ENCODE measurements around the gene CLDN9.

Gene CLDN9

DNA sequence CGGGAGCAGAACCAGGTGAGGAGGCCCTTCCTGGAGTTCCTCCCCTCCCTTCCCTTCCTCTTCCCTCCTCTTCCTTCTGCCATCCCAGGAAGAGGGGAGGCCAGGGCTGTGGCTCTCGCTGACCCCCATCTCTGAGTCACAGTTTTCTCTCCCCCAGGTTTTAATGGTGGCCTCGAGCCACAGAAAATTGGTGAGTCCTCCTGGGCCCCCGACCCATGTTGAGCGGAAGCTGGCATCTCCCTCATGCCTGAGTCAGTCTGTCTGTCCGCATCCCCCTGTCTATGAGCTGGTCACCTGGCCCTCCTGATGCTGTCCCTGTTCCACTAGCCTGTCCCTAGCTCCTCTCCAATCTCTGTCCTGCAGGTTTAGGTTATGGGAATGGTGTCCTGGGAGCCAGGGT lies 12.8 kb upstream of the CLDN9 start (continued):
- TF ChIP-seq, protein P1, sequence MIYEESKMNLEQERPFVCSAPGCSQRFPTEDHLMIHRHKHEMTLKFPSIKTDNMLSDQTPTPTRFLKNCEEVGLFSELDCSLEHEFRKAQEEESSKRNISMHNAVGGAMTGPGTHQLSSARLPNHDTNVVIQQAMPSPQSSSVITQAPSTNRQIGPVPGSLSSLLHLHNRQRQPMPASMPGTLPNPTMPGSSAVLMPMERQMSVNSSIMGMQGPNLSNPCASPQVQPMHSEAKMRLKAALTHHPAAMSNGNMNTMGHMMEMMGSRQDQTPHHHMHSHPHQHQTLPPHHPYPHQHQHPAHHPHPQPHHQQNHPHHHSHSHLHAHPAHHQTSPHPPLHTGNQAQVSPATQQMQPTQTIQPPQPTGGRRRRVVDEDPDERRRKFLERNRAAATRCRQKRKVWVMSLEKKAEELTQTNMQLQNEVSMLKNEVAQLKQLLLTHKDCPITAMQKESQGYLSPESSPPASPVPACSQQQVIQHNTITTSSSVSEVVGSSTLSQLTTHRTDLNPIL (CRISPR knock-in tag; IDR thresholded peaks at IDR 0.05; ENCODE audit: low read depth): no peak

DNA sequence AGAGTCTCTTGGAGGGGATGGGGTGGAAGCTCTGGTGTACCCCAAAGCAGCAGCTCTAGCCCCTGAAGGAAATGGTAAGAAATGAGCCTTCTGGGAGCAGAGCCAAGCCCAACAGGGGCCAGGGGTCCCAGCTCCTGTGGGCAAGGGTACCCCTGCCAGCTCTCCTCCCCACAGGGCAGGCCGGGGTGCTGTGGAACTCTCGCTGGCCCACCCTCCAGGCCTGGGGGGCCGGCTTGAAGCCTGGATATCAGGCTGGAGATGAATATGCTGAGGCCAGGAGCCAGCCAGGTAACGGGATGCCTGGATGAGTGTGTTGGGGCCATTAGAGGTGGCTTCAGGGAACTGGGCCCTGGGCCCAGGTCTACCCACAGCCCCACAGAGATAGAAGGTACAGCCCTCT lies 12.2 kb upstream of the CLDN9 start:
- ATAC-seq: no peak
- TF ChIP-seq ZNF565 (CRISPR knock-in tag; conservative IDR thresholded peaks at IDR 0.05; ENCODE audit: low read depth) (no peak), OSR1 (CRISPR knock-in tag; IDR thresholded peaks at IDR 0.05) (no peak), BACH2 (CRISPR knock-in tag; IDR thresholded peaks at IDR 0.05; ENCODE audit: borderline replicate concordance) (no peak), ESRRG (CRISPR knock-in tag; IDR thresholded peaks at IDR 0.05) (no peak), ZNF70 (CRISPR knock-in tag; IDR thresholded peaks at IDR 0.05) (no peak), ZNF8 (CRISPR knock-in tag; IDR thresholded peaks at IDR 0.05) (no peak), ISL1 (CRISPR knock-in tag; IDR thresholded peaks at IDR 0.05) (no peak), GLIS3 (CRISPR knock-in tag; IDR thresholded peaks at IDR 0.05) (no peak), CSDC2 (CRISPR knock-in tag; IDR thresholded peaks at IDR 0.05) (no peak), RARB (CRISPR knock-in tag; IDR thresholded peaks at IDR 0.05) (no peak)
- TF ChIP-seq, protein P2, sequence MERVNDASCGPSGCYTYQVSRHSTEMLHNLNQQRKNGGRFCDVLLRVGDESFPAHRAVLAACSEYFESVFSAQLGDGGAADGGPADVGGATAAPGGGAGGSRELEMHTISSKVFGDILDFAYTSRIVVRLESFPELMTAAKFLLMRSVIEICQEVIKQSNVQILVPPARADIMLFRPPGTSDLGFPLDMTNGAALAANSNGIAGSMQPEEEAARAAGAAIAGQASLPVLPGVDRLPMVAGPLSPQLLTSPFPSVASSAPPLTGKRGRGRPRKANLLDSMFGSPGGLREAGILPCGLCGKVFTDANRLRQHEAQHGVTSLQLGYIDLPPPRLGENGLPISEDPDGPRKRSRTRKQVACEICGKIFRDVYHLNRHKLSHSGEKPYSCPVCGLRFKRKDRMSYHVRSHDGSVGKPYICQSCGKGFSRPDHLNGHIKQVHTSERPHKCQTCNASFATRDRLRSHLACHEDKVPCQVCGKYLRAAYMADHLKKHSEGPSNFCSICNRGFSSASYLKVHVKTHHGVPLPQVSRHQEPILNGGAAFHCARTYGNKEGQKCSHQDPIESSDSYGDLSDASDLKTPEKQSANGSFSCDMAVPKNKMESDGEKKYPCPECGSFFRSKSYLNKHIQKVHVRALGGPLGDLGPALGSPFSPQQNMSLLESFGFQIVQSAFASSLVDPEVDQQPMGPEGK (CRISPR knock-in tag; IDR thresholded peaks at IDR 0.05; ENCODE audit: borderline replicate concordance): no peak
- TF ChIP-seq, protein P1 (CRISPR knock-in tag; IDR thresholded peaks at IDR 0.05; ENCODE audit: low read depth): no peak
- TF ChIP-seq, protein P3, sequence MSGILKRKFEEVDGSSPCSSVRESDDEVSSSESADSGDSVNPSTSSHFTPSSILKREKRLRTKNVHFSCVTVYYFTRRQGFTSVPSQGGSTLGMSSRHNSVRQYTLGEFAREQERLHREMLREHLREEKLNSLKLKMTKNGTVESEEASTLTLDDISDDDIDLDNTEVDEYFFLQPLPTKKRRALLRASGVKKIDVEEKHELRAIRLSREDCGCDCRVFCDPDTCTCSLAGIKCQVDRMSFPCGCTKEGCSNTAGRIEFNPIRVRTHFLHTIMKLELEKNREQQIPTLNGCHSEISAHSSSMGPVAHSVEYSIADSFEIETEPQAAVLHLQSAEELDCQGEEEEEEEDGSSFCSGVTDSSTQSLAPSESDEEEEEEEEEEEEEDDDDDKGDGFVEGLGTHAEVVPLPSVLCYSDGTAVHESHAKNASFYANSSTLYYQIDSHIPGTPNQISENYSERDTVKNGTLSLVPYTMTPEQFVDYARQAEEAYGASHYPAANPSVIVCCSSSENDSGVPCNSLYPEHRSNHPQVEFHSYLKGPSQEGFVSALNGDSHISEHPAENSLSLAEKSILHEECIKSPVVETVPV (CRISPR knock-in tag; IDR thresholded peaks at IDR 0.05): no peak

DNA sequence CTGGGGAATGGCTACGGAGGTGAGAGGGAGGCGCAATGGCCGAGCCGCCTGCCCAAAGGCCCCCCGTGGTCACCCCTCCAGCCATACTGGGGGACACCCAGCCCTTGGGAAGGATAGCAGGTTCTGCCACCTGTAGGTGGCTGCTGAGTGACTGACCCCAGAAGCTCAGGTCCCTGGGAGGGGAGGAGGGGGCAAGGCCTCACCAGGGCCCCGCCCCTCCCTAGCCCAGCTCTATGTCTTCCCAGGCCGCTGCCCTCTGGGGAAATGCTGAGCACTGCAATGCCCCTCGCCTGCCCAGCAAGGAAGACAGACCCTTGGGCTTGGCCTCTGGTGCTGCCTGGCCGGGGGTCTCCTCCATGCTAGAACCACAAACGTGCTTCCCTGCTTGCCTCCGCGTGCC lies 11.4 kb upstream of the CLDN9 start:
- no peak for ATAC-seq
- no peak for TF ChIP-seq ESRRG (CRISPR knock-in tag; IDR thresholded peaks at IDR 0.05)
- TF ChIP-seq TOX (CRISPR knock-in tag; IDR thresholded peaks at IDR 0.05; ENCODE audit: borderline replicate concordance): no peak
- no peak for TF ChIP-seq PPARA (CRISPR knock-in tag; IDR thresholded peaks at IDR 0.05; ENCODE audit: borderline replicate concordance)
- TF ChIP-seq, protein P3 (CRISPR knock-in tag; IDR thresholded peaks at IDR 0.05): no peak
- no peak for TF ChIP-seq ZFP3 (CRISPR knock-in tag; IDR thresholded peaks at IDR 0.05)
- TF ChIP-seq, protein P4, sequence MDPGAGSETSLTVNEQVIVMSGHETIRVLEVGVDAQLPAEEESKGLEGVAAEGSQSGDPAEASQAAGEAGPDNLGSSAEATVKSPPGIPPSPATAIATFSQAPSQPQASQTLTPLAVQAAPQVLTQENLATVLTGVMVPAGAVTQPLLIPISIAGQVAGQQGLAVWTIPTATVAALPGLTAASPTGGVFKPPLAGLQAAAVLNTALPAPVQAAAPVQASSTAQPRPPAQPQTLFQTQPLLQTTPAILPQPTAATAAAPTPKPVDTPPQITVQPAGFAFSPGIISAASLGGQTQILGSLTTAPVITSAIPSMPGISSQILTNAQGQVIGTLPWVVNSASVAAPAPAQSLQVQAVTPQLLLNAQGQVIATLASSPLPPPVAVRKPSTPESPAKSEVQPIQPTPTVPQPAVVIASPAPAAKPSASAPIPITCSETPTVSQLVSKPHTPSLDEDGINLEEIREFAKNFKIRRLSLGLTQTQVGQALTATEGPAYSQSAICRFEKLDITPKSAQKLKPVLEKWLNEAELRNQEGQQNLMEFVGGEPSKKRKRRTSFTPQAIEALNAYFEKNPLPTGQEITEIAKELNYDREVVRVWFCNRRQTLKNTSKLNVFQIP (CRISPR knock-in tag; IDR thresholded peaks at IDR 0.05; ENCODE audit: borderline replicate concordance, low read depth): no peak
- TF ChIP-seq TCF4 (CRISPR knock-in tag; IDR thresholded peaks at IDR 0.05; ENCODE audit: borderline replicate concordance): no peak
- no peak for TF ChIP-seq OSR1 (CRISPR knock-in tag; IDR thresholded peaks at IDR 0.05)
- TF ChIP-seq BACH2 (CRISPR knock-in tag; IDR thresholded peaks at IDR 0.05; ENCODE audit: borderline replicate concordance): no peak
- TF ChIP-seq RARB (CRISPR knock-in tag; IDR thresholded peaks at IDR 0.05): no peak
- TF ChIP-seq ZNF8 (CRISPR knock-in tag; IDR thresholded peaks at IDR 0.05): no peak
- TF ChIP-seq, protein P1 (CRISPR knock-in tag; IDR thresholded peaks at IDR 0.05; ENCODE audit: low read depth): no peak
- TF ChIP-seq GLIS3 (CRISPR knock-in tag; IDR thresholded peaks at IDR 0.05): no peak
- TF ChIP-seq SNAI2 (CRISPR knock-in tag; IDR thresholded peaks at IDR 0.05): no peak
- no peak for TF ChIP-seq CSDC2 (CRISPR knock-in tag; IDR thresholded peaks at IDR 0.05)
- TF ChIP-seq ZNF565 (CRISPR knock-in tag; conservative IDR thresholded peaks at IDR 0.05; ENCODE audit: low read depth): no peak
- no peak for TF ChIP-seq ISL1 (CRISPR knock-in tag; IDR thresholded peaks at IDR 0.05)
- TF ChIP-seq, protein P5, sequence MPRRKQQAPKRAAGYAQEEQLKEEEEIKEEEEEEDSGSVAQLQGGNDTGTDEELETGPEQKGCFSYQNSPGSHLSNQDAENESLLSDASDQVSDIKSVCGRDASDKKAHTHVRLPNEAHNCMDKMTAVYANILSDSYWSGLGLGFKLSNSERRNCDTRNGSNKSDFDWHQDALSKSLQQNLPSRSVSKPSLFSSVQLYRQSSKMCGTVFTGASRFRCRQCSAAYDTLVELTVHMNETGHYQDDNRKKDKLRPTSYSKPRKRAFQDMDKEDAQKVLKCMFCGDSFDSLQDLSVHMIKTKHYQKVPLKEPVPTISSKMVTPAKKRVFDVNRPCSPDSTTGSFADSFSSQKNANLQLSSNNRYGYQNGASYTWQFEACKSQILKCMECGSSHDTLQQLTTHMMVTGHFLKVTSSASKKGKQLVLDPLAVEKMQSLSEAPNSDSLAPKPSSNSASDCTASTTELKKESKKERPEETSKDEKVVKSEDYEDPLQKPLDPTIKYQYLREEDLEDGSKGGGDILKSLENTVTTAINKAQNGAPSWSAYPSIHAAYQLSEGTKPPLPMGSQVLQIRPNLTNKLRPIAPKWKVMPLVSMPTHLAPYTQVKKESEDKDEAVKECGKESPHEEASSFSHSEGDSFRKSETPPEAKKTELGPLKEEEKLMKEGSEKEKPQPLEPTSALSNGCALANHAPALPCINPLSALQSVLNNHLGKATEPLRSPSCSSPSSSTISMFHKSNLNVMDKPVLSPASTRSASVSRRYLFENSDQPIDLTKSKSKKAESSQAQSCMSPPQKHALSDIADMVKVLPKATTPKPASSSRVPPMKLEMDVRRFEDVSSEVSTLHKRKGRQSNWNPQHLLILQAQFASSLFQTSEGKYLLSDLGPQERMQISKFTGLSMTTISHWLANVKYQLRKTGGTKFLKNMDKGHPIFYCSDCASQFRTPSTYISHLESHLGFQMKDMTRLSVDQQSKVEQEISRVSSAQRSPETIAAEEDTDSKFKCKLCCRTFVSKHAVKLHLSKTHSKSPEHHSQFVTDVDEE (CRISPR knock-in tag; IDR thresholded peaks at IDR 0.05): no peak

Measured in SK-N-SH treated with all-trans-retinoic acid at 6 μM for 48 hours (cell line).